Sciatic nerve (tissue), 2 donors: ENCODE results near the gene SLC41A3. TPM values are rescaled to one million over a fixed set of nuclear protein-coding genes. Genes with fewer than 3 reads are reported as not detected.
A peak's percentile ranks its signal among the peaks of the same experiment; 100 is the strongest.

Experiments
- ATAC-seq: fragments of 200-7000 bp; cut with Tn5 transposase; one replicate; pipeline ENCODE4 v1.9.1; 2020; ENCODE audit warnings: mild to moderate bottlenecking, moderate library complexity
- DNase-seq: peaks from one replicate; pipeline ENCODE4 v3.0.0-alpha.2; 2020; ENCODE audit warnings: low spot score
- intact Hi-C: fragments of 100-400 bp; cut with DNase I; formaldehyde crosslinking; loops from one replicate; pipeline ENCODE4 v1.14.2; 2022
- total RNA-seq: library from RNA; stranded (reverse); fragmentation: NEBNext Ultra II Directional; extraction: Animal tissue kit (Norgen Biotek cat#: 25700); gene quantifications from one replicate; pipeline ENCODE4 v1.2.1, GENCODE V29; 2021
- donor health status: DM: no; HTN: no; CAD: no.
- donor health status: DM: no; HTN: no; CAD: no.

The SLC41A3 gene
- total RNA-seq = 42.8 TPM

DNA sequence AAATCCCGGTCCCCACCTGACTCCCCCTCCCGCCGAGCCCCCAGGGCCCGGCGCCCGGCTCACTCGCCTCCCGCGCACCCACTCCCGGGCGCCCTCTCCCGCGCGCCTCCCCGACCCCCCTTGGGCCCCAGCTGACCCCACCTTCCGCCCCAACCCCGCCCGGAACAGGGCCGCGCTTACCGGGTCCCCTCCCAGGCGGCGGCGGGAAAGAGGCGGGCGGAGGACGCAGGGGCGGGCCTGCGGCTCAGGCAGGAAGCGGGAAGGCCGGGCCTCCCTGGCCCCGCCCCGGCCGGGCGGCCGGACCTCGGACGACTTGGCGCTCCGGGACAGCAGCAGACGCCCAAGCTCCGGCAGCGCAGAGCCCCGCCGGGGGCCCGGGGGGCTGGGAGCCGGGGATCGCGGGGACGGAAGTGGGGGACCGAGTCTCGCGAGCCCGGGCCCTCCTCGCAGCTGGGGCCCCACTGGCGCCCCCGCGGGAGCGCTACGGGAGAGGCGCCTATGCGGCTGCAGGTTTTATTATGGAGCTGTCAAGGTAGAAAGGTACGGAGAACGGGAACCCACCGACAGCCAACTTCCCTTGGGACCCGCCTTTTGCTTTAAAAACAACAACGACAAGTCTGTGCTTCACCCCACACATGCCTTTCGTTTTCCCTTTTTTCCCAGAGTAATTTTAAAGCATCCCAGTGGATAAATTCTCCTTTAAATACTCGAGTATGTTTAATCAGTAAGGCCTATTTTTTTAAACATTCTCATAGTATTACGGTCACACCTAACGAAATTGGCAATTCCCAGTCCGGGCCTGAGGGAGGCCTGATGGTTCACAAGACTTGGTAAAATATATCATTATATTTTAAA is at the start of gene SLC41A3:
TSS of gene SLC41A3 (minus strand) at position 212 of the 855 bp plus-strand sequence. CDS start 15,905 bp downstream, outside the sequence.
- ATAC-seq = peak; percentile 97
- DNase-seq = peak; percentile 94
- intact Hi-C loops = no loop called here

DNA sequence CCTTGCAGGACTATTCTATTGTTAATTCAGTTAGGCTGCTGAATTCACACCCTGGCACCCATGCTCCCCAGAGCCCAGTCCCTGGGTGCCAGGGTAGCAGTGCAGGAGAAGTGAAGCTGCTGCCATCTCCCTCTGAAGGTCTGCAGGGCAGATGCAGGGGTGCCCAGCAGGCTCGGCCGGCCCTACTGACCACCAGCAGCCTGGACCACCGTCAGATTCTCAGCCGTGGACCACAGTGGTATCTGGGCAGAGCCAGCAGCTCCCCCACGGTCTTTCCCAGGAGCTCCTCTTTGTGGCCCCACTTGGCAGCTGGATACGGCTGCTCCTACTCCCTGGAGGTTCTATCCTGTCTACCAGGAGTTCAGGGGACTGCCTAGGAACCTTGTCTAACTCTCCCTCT is 49.7 kb upstream of the SLC41A3 start:
- intact Hi-C loops = loop anchor here (5.0 kb wide), 1 partner anchor 259 kb away; the partner anchor contains the start of gene CFAP100
- ATAC-seq (no peak), DNase-seq (peak; percentile 50)

DNA sequence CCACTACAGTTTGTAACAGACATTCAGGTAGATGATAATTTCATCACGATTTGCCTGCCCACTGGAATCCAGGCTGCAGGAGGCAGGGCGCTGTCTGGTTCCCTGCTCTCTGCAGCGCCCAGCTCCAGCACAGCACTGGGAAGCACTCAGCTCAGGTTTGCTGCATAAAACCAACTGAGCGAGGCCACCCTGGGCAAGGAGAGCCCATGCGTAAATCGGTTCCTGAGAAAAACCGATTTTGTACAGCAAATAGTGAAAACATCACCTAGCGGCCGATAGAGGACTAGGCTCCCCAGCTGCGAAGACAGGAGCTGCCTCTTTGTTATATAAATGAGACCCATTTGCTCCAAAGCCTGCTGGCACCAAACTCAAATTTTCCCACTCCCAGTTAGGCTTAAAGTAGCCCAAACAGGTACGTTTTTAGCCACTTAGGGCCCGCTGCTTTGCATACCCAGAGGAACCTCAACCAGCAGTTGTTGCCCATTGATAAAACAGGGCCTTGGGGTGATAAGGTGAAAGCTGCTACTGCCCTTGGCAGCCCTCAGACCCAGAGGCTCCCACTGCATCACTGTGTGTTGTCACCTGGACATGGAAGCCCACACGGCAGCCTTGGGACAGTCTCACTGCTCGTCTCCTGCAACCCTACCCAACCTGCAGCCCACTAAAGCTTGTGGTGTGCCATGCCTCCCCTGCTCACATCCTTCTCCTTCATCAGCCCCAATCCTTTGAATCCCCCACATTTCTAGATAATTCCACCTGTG is 49.0 kb upstream of the SLC41A3 start:
- peak; percentile 25 for DNase-seq

DNA sequence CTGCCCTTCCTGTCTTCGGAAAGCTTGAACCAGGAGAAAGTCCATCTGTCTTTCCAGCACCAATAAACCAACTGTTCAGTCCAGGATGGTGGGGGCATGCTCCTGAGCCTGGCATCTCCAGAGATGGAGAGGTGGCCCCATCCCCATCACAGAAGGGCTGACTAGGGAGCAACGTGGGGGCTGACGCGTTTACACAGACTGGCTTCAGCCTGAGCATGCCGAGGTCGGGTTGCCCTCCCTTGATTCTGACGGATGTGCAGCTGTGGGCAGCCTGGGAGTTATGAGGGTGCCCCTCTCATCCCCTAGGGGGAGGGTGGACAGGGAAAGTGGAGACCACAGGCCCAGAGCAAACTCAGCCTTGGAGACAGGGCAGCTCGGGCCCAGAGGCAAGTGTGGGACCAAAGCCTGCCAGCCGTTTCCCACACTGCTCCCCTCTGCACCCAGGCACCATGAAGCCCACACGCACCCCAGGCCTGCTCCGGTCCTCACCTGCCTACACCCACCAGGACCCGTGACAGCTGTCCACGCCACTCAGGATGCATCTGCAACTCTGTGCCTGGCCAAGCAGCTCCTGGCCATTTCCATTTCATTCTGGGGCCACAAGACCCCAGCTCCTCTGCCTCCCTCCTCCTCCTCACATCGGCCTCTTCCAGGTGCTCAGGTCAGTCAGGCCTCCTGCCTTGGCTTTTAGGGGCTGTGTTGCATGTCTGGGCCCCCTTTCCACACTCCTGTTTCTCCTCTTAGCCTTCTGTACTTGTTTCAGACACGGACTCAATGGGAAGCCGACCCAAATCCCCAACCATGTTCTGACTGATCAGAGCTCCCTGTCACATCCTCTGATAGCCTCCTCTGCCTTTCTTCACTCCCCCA is 48.2 kb upstream of the SLC41A3 start:
- no peak for ATAC-seq
- intact Hi-C loops = loop anchor here (5.0 kb wide), 1 partner anchor 260 kb away; the partner anchor contains the start of gene CFAP100
- DNase-seq = peak; percentile 49

More for the DNA sequence above, 49.0 kb upstream of the SLC41A3 start:
- intact Hi-C loops = loop anchor here (5.0 kb wide), 1 partner anchor 259 kb away; the partner anchor contains the start of gene CFAP100
- no peak for ATAC-seq

DNA sequence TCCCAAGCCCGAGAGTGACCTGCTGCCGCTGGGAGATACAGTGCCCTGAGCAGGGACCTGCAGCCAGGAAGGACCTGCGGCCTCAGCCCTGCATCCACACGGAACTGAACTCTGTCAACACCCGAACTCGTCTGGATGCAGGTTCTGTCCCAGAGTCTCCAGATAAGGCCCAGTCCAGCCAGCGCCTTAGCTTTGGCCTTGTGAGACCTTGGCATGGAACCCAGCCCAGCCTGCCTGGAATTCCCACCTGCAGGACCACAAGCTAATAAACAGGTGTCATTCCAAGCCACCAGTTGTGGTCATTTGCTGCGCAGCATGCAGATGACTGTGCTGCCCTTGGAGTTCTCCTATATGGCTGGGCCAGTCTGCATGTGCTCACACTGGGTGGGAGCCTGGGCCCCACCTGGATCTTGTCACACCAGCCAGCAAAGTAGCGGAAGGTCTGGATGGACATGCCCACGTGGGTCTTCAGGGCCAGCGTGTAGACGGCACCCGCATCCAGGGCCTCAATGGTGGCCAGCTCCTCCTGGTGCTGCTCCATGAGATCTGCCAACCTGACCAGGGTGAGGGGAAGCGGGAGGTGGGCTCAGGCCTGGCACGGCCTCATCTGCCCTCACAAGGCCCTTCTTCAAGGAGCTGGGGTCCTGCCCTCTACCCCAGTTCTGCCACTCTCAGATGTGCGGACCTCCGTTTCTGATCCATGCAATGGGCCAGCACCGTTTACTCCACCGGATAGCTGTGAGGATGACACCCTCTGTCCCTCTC is 47.2 kb upstream of the SLC41A3 start:
- intact Hi-C loops = loop anchor here (5.0 kb wide), 1 partner anchor 261 kb away; the partner anchor contains the start of gene CFAP100
- ATAC-seq (no peak), DNase-seq (peak; percentile 37)

DNA sequence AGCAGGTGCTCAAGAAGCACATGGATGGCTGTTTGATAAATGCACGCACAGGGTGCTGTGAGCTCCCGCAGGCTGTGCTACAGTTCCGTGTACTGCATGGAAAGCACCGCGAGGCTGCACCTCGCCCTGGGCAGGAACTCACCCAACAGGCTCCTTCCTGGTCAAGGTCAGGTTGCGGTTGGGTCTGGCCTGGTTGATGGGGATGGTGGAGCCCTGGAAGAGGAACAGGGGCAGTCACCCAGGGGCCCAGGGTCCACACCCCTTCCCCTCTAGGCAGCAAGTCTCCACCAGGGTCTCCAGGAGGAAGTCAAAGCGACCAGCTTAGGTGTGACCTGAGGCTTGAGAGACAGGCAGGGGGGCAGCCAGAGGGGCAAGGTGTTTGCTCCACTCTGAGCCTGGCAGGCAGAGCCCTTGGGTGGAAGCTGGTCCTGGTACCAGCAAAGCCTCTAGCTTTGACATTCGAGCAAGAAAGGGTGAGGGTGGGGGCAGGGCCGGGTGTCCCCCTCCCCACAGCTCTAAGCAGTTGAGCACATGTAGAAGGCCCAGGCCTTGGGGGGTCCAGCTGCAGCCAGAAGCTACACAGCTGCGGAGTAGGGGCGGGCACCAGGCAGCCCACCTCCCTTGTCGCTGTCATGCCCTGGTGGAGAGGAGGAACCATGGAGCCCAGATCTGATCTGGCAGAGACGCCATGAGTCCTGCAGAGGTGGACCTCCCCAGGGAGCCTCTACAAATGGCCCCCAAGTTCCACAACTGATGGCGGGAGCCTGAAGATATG is 46.3 kb upstream of the SLC41A3 start:
- intact Hi-C loops = loop anchor here (5.0 kb wide), 1 partner anchor 262 kb away; the partner anchor contains the start of gene CFAP100
- DNase-seq = peak; percentile 36
- ATAC-seq = no peak

DNA sequence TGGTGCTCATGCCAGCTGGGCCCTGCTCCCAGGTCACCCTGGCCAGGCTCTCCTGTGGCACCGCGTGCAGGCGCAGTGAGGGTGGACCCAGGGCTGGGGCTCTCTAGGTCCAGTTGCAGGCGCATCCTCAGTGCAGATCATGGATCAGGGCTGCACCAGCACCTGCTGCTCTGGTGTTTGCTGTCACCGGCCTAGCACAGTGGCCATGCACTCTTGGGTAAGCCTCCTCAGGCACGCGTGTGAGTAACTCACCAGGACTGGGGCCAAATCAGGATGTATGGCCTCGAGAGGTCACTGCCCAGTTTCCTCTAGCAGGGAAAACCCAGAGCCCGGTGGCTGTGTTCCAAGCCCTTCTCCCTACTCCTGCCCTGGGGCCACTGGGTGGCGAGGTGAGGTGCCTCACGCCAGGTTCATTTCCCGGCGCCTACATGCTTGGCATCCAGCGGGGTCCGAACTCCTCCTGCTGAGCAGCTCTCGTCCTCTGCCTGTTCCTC is 45.5 kb upstream of the SLC41A3 start:
- no peak for ATAC-seq
- peak; percentile 55 for DNase-seq
- intact Hi-C loops = no loop called here

DNA sequence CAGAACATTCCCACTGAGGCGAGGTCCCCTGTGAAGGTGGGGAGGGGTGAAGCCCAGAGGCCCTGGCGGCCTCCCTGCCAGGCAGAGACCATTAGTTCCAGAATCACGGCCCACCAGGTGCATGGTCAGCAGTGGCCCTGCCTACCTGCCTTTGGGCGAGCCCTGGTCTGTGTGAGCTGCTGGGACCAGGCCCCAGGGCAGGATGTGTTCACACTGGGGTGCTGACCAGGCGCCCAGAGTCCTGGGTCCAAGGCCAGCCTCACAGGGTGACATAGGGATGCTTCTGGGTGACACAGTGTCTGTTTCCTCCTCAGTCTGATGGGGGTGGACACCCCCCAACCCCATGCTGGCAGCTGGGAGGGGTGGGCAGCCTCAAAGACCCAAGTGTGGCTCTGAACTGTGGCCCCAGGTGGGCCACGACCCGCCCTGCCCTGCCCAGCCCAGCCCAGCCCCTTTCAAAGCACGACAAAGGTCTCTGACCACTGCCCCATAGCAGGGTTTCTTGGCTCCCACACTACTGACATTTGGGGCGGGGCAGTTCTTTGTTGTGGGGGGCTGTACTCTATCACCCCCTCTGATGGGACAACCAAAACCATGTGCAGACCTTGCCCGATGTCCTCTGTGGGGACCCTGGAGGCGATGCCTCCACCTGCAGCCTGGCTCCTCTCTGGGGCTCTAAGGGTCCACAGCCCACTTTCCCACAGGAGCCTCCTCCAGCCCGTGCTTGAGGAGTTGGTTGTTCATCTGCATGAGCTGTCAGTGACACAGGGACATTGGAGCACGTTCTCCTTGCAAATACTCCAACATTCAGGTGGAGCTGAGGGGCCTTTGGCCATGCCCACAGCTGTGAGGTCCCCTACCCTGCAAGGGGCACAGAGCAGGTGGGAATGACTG is 44.8 kb upstream of the SLC41A3 start:
- no peak for ATAC-seq
- intact Hi-C loops = no loop called here
- DNase-seq = peak; percentile 36

DNA sequence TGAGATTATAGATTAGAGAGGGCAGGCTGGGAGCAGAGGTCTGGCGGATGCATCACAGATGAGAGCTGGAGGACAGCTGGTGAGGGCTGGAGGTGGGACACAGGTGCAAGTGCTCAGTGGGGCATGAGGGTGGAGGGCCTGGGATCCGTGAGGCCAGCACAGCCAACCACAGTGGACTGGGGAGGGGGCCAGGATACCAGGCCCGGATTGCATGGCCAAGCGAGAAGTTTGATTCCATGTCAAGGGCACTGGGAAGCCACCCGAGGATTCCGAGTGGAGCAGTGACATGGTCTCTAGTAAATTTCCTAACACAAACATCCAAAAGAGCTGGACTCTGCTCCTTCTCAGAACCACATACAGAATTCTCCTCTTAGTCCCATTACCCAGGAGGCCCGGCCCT is 44.0 kb upstream of the SLC41A3 start:
- ATAC-seq (no peak), DNase-seq (peak; percentile 35)
- intact Hi-C loops = no loop called here

DNA sequence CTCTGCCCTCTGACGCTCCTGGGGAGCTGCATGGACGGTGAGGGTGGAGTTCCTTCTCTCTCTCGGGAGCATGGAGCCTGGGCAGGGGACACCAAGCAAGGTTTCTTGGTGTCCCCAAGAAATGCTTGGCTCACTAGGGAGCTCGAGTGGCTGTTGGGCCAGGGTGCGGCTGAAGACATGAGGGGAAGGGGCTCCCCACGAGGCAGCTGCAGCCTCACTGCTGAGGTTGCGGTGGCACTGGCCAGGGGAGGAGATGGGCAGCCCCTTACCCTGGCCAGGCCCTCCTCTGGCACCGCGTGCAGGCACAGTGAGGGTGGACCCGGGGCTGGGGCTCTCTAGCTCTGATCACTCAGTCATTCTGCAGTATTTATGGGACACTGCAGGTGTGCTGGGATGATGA is 43.5 kb upstream of the SLC41A3 start:
- ATAC-seq (no peak), DNase-seq (peak; percentile 30)
- intact Hi-C loops = no loop called here

DNA sequence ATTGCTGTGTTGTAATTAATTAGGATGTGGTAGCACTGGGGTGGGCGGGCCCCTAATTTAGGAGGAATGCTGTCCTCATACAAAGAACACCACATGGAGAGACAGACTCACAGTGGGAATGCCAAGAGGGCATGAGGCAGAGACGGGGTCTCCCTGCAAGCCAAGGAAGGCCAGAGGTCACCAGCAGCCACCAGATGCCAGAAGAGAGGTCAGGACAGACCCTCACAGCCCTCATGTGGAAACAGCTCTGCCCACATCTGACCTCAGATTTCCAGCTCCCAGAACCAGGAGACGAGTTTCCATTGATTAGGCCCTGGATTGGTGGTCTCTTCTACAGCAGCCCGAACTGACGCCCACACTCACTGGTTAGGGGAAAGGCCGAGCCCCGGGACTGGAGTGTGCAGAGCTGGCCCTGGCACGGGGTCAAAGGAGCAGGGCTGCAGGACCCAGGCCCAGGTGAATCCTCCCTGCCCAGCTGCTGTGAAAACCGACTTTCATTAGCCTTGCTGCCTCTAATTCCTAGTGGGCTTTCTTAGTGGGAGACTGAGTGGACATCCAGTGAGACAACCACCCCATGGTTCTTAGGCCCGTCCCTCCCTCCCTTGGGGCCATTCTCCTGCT is 43.0 kb upstream of the SLC41A3 start:
- ATAC-seq (no peak), DNase-seq (peak; percentile 44)
- intact Hi-C loops = no loop called here

DNA sequence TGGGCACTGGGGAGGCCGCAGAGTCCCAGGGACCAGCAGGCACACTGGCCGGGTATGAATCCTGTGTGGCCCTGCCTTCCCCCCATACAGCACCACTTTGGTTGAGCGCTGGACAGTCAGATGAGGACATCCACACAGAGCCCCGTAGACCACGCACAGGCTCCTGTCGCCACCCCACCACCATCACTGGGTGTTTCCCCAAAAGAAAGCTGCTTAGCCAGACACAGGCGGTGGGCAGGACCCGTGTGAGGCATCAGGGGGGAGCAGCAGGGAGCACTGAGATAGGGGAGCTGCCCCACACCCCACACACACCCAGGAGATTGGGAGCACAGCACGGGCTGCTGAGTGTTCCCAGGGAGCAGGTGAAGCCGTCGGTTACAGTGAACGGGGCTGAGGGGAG is 42.4 kb upstream of the SLC41A3 start:
- peak; percentile 25 for DNase-seq

DNA sequence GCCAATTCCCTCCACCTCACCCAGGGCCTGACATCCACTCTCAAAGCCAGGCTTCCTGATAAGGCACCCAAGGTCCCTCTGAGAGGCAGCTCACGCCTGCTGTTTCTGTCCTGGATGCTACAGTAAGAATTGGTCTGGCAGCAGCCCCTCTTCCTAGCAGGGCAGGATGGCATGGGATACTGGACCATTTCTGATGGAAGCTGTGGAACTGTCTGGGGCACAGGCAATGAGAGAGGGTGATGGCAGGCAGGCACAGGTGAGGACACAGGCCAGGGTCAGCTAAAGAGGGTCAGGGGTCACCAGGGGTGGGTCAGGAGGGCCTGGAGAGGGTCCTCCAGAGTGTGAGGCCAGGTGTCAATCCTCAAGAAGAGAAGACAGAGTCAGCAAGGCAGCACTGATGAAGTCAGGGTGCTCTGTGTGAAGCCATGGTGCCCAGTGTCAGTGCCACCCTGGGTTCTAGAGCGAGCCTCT is 41.9 kb upstream of the SLC41A3 start:
- no peak for ATAC-seq
- DNase-seq = peak; percentile 13
- intact Hi-C loops = no loop called here

More for the DNA sequence above, 42.4 kb upstream of the SLC41A3 start:
- no peak for ATAC-seq
- intact Hi-C loops = no loop called here

DNA sequence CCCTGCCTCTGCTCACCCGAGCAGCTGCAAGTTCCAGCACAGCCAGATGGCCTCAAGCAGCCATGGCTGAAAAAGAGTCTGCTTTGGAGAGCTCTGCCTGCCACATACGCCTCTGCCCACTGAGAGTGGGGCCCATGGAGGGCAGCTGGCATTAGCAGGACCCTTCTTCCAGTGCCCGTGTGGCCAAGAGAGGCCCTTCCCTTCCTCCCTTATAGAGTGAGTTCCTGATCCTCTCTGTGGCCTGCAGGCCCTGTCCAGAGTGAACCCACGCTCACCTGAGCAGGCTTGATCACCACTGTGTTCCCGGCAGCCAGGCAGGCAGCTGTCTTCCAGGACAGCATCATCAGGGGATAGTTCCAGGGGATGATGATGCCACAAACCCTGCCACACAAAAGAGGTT is 41.4 kb upstream of the SLC41A3 start:
- intact Hi-C loops = no loop called here
- DNase-seq = peak; percentile 21
- ATAC-seq = no peak

DNA sequence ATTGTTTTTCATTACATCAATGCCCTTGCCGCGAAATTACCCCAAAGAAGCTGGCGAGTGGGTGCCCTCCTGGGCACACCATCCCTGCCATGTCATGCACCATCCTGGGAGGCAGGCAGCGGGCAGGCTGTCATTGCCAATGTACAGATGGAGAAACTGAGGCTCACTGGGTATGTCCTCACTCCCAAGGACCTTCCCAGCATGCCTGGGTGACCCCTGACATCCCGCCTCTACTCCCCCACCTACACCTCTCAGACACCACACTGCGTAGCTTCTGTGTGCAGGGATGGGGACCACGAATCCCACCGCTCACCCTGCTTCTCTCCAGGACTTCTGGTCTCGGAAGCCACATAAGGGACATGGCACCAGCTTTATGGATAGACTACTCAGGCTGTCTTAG is 41.0 kb upstream of the SLC41A3 start:
- ATAC-seq (no peak), DNase-seq (no peak)
- intact Hi-C loops = no loop called here
